CD14-positive monocyte (primary cell): ENCODE results near the gene GUCY2D. TPM values are rescaled to one million over a fixed set of nuclear protein-coding genes. Genes with fewer than 3 reads are reported as not detected.

Experiments used
- DNase-seq, 3 donors: peaks; one replicate each; pipeline ENCODE4 v3.0.0-alpha.2; 2011 to 2022
- H2AFZ ChIP-seq: 2 replicates; pipeline ENCODE4 v1.6.0; 2012; ENCODE audit warnings: mild to moderate bottlenecking, low read depth, low read length, inconsistent platforms; ENCODE audit not compliant: insufficient read depth, poor library complexity, severe bottlenecking
- H3K27ac ChIP-seq, 2 donors: 1 replicate in 1 of 2; 2 replicates in 1 of 2; pipeline ENCODE4 v1.5.1; 2012 to 2013; ENCODE audit warnings: low read length in 2 of 2, control low read depth in 1 of 2, inconsistent platforms in 1 of 2, low read depth in 1 of 2, mild to moderate bottlenecking in 1 of 2
- H3K27me3 ChIP-seq, 2 donors: one replicate each; pipeline versions ENCODE4 v1.6.0 to v1.6.1; 2011 to 2013; ENCODE audit warnings: low read length in 2 of 2; ENCODE audit not compliant: control insufficient read depth in 2 of 2, insufficient read depth in 2 of 2
- H3K36me3 ChIP-seq, 2 donors: replicated peaks in 1 of 2; 1 replicate in 1 of 2; 2 replicates in 1 of 2; pipeline versions ENCODE4 v1.5.1 to v1.6.1; 2012 to 2013; ENCODE audit warnings: low read length in 2 of 2, control low read depth in 1 of 2, inconsistent platforms in 1 of 2, mild to moderate bottlenecking in 1 of 2; ENCODE audit not compliant: insufficient read depth in 2 of 2, control insufficient read depth in 1 of 2
- H3K4me1 ChIP-seq, 2 donors: 1 replicate in 1 of 2; 2 replicates in 1 of 2; pipeline versions ENCODE4 v1.5.1 to v1.6.1; 2012 to 2013; ENCODE audit warnings: low read length in 2 of 2, control low read depth in 1 of 2, inconsistent platforms in 1 of 2, mild to moderate bottlenecking in 1 of 2, moderate library complexity in 1 of 2; ENCODE audit not compliant: insufficient read depth in 2 of 2, control insufficient read depth in 1 of 2
- H3K4me2 ChIP-seq: replicated peaks from 2 replicates; pipeline ENCODE3; 2012; ENCODE audit warnings: low read length, moderate library complexity, mild to moderate bottlenecking; ENCODE audit not compliant: poor library complexity, severe bottlenecking; ENCODE audit errors: extremely low read depth
- H3K4me3 ChIP-seq, 3 experiments: fragments of 200-600 bp in 1 of 3; sonication (generic) in 1 of 3; replicated peaks in 1 of 3; 1 replicate in 2 of 3; 2 replicates in 1 of 3; pipeline ENCODE4 v1.5.1; 2011 to 2013; ENCODE audit warnings: low read length in 3 of 3, mild to moderate bottlenecking in 3 of 3, control low read depth in 2 of 3, low read depth in 2 of 3, inconsistent platforms in 1 of 3, moderate library complexity in 1 of 3
- H3K79me2 ChIP-seq: 2 replicates; pipeline ENCODE4 v1.6.0; 2012; ENCODE audit warnings: mild to moderate bottlenecking, control low read depth, inconsistent platforms, low read length, moderate library complexity; ENCODE audit not compliant: insufficient read depth
- H3K9ac ChIP-seq: 2 replicates; pipeline ENCODE4 v1.6.0; 2017; ENCODE audit warnings: low read length, mild to moderate bottlenecking; ENCODE audit not compliant: insufficient read depth, poor library complexity, severe bottlenecking
- H3K9me3 ChIP-seq, 2 donors: replicated peaks in 1 of 2; 1 replicate in 1 of 2; 2 replicates in 1 of 2; pipeline versions ENCODE4 v1.5.1 to v1.6.1; 2012 to 2013; ENCODE audit warnings: low read length in 2 of 2, control low read depth in 1 of 2; ENCODE audit not compliant: control insufficient read depth in 1 of 2, insufficient read depth in 1 of 2
- H4K20me1 ChIP-seq: 2 replicates; pipeline ENCODE4 v1.6.0; 2012; ENCODE audit warnings: mild to moderate bottlenecking, low read length, control low read depth, moderate library complexity; ENCODE audit not compliant: insufficient read depth
- H3K27ac Mint-ChIP-seq, 7 donors: one replicate each; pipeline ENCODE4 v1.8.0; 2020; ENCODE audit warnings: mild to moderate bottlenecking in 7 of 7, mixed read lengths in 7 of 7, moderate library complexity in 6 of 7, inconsistent platforms in 2 of 7
- H3K27me3 Mint-ChIP-seq, 3 donors: one replicate each; pipeline ENCODE4 v1.8.0; 2021 to 2022; ENCODE audit warnings: low read depth in 3 of 3, mild to moderate bottlenecking in 3 of 3, mixed read lengths in 3 of 3, moderate library complexity in 3 of 3, inconsistent platforms in 1 of 3
- H3K36me3 Mint-ChIP-seq, 2 donors: one replicate each; pipeline ENCODE4 v1.8.0; 2020; ENCODE audit warnings: mixed read lengths in 2 of 2, inconsistent platforms in 1 of 2, mild to moderate bottlenecking in 1 of 2
- H3K4me1 Mint-ChIP-seq: one replicate; pipeline ENCODE4 v1.8.0; 2020; ENCODE audit warnings: mild to moderate bottlenecking, mixed read lengths
- H3K4me3 Mint-ChIP-seq, 2 donors: one replicate each; pipeline ENCODE4 v1.8.0; 2020; ENCODE audit warnings: mild to moderate bottlenecking in 2 of 2, mixed read lengths in 2 of 2, moderate library complexity in 1 of 2
- H3K9me3 Mint-ChIP-seq, 7 donors: one replicate each; pipeline ENCODE4 v1.8.0; 2020 to 2022; ENCODE audit warnings: mixed read lengths in 7 of 7, mild to moderate bottlenecking in 6 of 7, moderate library complexity in 6 of 7, inconsistent platforms in 2 of 7
- CTCF ChIP-seq: fragments of 200-600 bp; IDR thresholded peaks from one replicate; pipeline ENCODE4 v1.8.0; 2022; ENCODE audit warnings: antibody characterized with exemption, mild to moderate bottlenecking
- WGBS: methylation state at CpG from one replicate; pipeline ENCODE4 v1.1.5; 2013; ENCODE audit warnings: missing lambda C conversion rate; ENCODE audit not compliant: insufficient coverage; 5-methylcytosine and 5-hydroxymethylcytosine counted together
- intact Hi-C, 2 donors: fragments of 100-400 bp; cut with micrococcal nuclease; formaldehyde crosslinking; loops; one replicate each; pipeline versions ENCODE4 v1.15.0 to v1.15.1; 2023
- polyA plus RNA-seq, 3 donors: library from polyadenylated mRNA; depleted of rRNA in 1 of 3; unstranded in 2 of 3; stranded (reverse) in 1 of 3; fragments of 300-500 nt in 2 of 3; fragments of >200 nt in 1 of 3; fragmentation: Illumina TruSeq in 2 of 3; gene quantifications; 1 replicate in 2 of 3; 2 replicates in 1 of 3; pipeline ENCODE4 v1.2.3, GENCODE V29; 2012 to 2021

GUCY2D gene
- polyA plus RNA-seq, 3 donors = 0.04 to 0.46 TPM; not detected in 1

GRCh38 chr17:7989781-7990655, 12.4 kb upstream of the GUCY2D start:
- Histone ChIP-seq H3K36me3 (no peaks in the 10 kb centered on the region), H3K79me2 (no peaks in the 10 kb centered on the region), H2AFZ (peak overlapping the region; percentile 92), H4K20me1 (no peaks in the 10 kb centered on the region), H3K9ac (peak overlapping the region; percentile 47), H3K9me3 (no peaks in the 10 kb centered on the region), H3K4me2 (peak overlapping the region; percentile 92), H3K27me3 (no peaks in the 10 kb centered on the region), H3K4me3 (peak overlapping the region; percentile 47 to 84 (median 50)), H3K4me1 (peaks cover 21 to 29% of the 10 kb centered on the region in 2 donors), H3K27ac (peak overlapping the region; percentile 54 to 65)
- Mint-ChIP-seq H3K36me3 (no peaks in the 10 kb centered on the region), H3K4me1 (peaks cover 23% of the 10 kb centered on the region), H3K27ac (peak overlapping the region in 5 of 7 donors; percentile 22 to 87 (median 77)), H3K4me3 (peak overlapping the region; percentile 73 to 85), H3K27me3 (no peaks in the 10 kb centered on the region), H3K9me3 (no peaks in the 10 kb centered on the region)
- under 1% methylated on average over 44 of the region's 59 CpGs for WGBS
- intact Hi-C loops = loop anchor here (1.0 to 5.0 kb wide), 5 partner anchors 67 to 248 kb away; no protein-coding TSS in a partner anchor
- peak; percentile 99 for TF ChIP-seq CTCF
- peak; percentile 68 to 73 (median 70) for DNase-seq

- TF ChIP-seq CTCF = no peak
- Mint-ChIP-seq H3K4me1 (peaks cover 30% of the 10 kb centered on the region), H3K27me3 (peaks cover 0 to 1% (median 0%) of the 10 kb centered on the region in 3 donors), H3K9me3 (no peaks in the 10 kb centered on the region), H3K36me3 (no peaks in the 10 kb centered on the region), H3K4me3 (no peak overlapping the region), H3K27ac (peak overlapping the region in 5 of 7 donors; percentile 42 to 73 (median 64))
- Histone ChIP-seq H3K9ac (no peak overlapping the region), H3K79me2 (no peaks in the 10 kb centered on the region), H4K20me1 (no peaks in the 10 kb centered on the region), H2AFZ (no peak overlapping the region), H3K36me3 (no peaks in the 10 kb centered on the region), H3K27ac (no peak overlapping the region), H3K27me3 (no peaks in the 10 kb centered on the region), H3K9me3 (no peaks in the 10 kb centered on the region), H3K4me3 (no peak overlapping the region), H3K4me2 (no peak overlapping the region), H3K4me1 (peaks cover 26 to 36% of the 10 kb centered on the region in 2 donors)
- WGBS = 100% methylated on average over 1 of the region's 2 CpGs
- intact Hi-C loops = no loop called here
- no peak for DNase-seq
Measured at GRCh38 chr17:7992516-7992915, 9.9 kb upstream of the GUCY2D start.
